GM21423 (cell line): ENCODE results near the gene TM4SF1.

Experiments used
- ATAC-seq: cut with Tn5 transposase; IDR thresholded peaks from one replicate; pipeline ENCODE4 v1.9.1; 2021; ENCODE audit warnings: mild to moderate bottlenecking, moderate library complexity; ENCODE audit not compliant: unreplicated experiment

Gene TM4SF1, protein sequence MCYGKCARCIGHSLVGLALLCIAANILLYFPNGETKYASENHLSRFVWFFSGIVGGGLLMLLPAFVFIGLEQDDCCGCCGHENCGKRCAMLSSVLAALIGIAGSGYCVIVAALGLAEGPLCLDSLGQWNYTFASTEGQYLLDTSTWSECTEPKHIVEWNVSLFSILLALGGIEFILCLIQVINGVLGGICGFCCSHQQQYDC

DNA sequence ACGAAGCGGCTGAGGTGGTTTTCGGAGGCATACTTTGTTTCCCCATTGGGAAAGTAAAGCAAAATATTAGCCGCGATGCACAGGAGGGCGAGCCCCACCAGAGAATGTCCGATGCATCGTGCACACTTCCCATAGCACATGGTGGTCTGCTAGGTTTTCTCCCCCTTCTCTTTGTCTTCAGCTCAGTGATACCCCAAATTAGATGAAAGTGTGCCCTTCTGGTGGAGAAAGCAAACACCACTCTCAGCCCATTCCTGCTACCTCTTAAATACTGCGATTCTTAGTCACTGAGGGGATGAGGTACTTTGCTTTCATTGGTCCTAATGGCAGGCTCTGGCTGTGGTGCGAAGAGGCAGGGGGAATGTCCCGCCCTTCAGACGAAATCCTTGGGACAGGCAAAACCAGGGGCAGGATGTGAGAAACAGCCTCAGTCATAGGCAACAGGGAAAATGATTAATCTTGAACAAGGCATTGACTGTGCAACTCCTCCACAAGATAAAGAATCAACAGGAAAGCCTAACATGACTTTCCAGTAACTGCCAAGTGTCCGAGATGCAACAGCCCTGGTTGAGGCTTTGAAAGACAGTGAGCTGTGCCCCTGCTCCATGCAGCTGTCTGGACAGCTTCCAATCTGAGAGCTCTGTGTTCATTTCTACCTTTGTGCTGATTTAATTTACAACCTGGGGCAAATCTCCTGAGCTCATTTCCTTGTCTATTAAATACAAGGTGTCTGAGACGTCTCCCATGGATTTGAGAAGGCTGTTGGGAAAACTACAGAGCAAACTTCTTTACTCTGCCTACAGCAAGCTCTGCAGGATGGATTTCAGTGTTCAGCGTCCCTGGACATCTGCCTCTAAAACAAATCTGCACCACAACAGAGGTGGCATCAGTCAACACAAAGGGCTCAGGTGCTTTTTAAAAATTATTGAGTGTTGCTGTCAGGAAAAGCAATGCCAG, at the start of gene TM4SF1:
Gene TM4SF1, minus strand, starts transcription at position 242 of the 957 bp plus-strand sequence. Its CDS starts 102 bp downstream, at position 140.
- ATAC-seq, result no peak

GRCh38 chr3:149426325-149426724, 48.9 kb upstream of the TM4SF1 start:
- ATAC-seq, result no peak

DNA sequence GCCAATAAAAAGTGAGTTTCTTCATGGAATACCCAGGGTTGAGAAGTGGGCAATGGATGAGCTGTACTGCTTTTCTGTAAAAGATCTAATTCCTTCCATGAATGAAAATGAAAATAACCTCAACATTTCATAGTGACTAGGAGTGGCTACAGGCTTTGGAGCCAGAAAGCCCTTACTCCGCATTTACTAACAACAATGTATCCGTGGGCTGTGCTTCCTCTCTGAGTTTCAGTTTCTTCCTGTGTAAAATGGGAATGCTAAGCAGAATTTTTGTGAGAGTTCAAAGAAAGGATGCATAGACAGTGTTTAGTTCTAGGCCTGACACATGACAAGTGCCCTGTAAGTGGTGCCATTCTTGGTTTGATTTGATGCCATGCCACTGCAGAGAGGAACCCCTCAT, 47.5 kb upstream of the TM4SF1 start:
- no peak for ATAC-seq

GRCh38 chr3:149421764-149422163, 44.3 kb upstream of the TM4SF1 start:
- ATAC-seq, result no peak

- ATAC-seq, result no peak
These were observed 42.4 kb upstream of the TM4SF1 start for GRCh38 chr3:149419816-149420215.

- no peak for ATAC-seq
These were observed 40.3 kb upstream of the TM4SF1 start for GRCh38 chr3:149417727-149418126.

DNA sequence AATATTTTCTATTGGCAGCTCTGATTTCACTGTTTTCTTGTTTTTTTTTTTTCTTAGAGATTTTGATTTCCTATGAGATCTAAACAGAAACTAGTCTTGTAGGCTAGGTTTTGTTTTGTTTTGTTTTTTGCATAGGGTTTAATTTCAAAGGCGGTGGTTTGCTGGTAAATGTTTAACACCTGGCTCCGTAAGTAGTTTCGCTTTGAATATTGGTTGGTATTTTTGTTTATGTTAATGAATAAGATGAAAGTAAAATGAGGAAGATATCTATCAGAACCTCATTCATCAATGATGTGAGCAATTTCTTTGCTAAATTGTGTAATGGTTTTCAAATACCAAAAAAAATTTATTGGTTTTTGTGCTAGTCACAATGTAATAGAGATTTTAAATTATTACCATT, 39.7 kb upstream of the TM4SF1 start:
- ATAC-seq, result peak; percentile 88

DNA sequence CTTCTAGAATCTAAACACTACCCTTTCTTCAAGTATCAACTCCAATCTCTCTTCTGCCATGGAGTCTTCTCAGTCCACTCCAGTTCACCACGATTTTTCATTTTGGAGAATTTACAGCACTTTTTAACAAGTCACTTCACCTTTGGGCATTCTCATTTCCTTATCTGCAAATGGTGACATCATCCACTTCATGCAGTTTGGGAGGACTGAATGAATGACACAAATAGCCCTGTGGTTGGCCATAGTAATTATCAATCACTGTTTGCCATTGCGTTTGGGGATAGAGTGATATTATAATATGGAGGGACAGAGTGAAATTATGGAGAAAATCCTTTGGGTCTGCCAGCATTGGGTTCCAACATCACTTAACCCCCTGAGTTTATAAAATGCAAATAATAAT, 38.0 kb upstream of the TM4SF1 start:
- no peak for ATAC-seq

GRCh38 chr3:149414557-149415231, 37.2 kb upstream of the TM4SF1 start:
- no peak for ATAC-seq

DNA sequence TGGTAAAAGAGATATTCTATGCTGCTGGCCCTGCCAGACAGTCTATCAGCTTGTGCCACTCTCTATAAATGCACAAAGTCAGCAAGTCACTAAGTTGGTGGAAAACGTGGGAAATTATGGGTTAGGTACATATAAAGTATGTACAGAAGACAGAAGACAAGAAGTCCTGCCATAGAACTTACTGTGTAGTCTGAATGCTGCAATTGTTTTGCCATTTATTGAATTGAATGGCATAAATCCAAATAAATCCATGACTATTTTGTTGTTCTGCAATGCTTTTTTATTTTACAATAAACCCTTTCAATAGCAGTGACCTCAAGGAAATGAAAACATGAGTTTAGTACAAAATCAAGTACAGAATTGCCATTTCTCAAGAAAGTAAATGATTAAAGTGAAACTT, 34.1 kb upstream of the TM4SF1 start:
- ATAC-seq, result no peak

DNA sequence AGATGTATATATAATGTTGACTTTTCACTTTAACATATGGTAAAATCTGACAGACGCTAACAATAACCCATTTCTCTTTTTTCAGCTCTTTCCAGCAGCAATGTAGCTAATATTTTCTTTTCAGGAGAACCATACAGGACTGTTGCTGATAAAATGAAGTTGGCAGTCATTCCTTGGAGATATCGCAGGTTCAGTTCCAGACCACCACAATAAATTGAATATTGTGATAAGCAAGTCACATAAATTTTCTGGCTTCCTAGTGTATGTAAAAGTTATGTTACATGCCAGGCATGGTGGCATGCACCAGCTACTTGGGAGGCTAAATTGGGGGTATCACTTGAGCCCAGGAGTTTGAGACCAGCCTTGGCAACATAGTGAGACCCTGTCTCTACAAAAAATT, 31.9 kb upstream of the TM4SF1 start:
- ATAC-seq, result no peak

DNA sequence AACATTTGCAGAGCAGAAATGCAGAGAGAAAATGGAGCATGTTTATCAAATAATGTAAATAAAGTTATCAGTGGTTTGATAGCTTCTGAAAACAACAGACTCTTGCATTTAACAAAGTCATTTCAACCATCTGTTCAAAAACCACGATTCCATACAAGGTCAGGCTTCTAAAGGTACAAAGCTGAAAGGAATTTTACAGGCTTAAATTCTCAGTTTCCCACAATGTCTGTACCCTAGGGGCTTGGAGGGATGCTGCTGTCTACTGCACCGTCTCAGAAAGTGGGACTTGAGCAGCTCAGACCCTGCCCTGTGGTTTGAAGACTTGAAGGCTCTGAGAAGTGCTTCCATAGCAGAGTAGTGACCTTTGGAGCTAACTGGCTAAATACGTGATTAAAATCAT, 30.4 kb upstream of the TM4SF1 start:
- ATAC-seq, result no peak

DNA sequence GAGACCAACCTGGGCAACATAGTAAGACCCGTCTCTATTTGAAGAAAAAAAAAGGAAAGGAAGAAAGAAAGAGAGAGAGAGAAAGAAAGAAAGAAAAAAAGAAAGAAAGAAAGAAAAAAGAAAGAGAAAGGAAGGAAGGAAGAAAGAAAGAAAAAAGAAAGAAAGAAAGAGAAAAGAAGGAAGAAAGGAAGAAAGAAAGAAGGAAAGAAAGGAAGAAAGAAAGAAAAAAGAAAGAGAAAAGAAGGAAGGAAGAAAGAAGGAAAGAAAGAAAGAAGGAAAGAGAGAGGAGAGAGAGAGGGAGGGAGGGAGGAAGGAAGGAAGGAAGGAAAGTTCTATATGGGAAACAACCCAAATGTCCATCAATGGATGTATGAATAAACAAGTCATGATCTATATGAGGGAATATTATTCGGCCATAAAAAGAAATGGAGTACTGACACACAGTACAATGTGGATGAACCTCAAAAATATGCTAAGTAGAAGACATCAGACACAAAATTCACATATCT, 28.8 kb upstream of the TM4SF1 start:
- no peak for ATAC-seq

DNA sequence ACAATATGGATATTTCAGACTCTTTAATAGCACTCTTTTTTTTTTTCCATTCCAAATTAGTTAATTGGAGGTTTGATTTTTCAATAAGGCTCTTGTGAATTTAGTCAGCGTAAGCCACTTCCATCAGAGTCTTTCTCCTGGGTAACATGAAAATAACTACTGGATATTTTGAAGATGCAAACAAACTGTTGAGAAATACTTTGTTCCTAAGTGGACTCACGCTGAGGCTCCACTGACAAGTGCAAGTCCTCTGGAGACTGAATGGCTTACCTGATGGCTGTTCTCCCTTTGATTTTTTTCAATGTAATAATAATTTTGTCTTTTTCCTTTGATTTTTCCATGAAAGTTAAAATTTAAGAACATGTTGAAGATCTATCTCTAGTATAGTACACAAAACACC, 26.0 kb upstream of the TM4SF1 start:
- ATAC-seq, result no peak

DNA sequence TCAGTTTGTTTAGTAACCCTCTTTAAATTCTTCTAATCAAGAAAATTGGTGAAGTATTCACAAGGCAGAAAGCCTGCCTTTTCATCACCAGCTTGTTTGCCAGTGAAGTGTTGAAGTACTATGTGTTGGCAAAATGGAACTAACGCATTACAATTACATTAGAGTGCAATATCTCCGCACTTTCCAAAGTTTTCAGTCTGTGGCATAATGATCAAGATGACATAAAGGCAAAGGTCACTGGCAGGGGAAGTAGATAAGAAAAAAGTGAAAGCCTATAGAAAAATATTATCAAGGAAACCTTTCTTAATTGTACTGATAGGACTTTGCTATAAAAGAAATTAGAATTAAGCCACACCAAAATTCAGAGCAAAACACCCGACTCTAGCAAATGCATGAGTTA, 25.0 kb upstream of the TM4SF1 start:
- no peak for ATAC-seq

DNA sequence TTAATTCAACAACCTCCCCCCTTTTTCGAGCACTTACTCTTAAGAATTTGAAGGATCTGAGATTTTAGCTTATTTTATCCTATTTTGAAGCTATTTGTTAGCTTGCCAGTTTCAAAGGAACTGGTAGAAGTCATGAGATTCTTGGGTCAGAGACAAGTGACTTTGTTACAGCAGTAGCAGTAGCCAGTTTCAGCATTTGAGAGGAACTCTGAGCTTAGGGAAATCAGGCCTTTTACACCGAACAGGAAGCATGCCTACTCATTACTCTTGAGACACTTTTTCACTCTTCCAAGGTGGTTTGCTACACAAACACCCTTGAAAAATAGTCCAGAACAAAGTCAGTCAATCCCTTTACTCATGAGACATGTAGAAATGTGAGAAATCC, 24.5 kb upstream of the TM4SF1 start:
- no peak for ATAC-seq

DNA sequence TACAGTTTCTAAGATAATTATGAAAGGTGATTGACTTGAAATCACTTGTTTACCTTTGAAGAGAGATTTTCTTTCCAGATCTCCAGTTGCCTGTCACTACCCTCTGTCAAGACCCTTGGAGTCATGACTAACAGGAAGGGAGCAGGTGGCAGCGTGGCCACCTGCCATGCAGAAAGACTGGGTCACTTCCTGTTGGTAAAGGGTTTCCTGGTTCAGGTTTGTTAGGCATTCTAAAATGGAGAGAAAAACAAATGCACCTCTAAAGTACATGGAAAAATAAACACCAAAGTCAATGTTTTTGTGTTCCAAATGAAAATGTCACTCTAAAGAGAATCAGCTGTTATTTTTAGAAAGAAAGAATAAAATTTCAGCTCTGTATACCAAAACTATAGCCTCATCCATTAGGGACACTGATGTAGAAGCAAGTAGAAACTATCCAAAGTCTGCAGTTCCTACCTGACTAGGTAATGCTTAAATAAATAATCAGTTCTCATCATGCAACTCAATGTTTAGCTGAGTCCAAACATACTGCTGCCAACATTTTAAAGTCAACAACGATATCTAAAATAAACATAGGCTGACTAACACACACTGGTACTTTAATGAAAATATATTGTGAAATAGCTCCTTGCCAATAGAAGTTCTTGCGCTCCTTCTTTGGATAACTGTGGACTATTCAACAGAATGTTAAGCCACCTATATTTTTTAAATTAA, 23.9 kb upstream of the TM4SF1 start:
- no peak for ATAC-seq

DNA sequence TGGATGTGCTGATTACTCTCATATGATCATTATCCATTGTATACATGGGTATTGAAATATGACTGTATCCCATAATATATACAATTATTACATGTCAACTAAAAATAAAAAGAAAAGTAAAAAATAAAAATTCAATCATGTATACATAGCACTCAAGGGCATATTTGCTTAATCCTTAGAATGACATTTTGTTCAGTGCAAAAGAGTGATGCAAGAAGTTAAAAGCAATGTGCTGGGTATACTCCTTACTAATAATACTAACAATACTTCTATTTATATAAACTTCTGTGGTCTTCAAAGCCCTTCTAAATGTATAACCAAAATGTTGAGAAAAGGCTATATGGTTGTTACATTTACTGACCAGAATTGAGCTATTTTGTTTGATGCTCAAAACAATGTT, 23.2 kb upstream of the TM4SF1 start:
- ATAC-seq, result no peak

DNA sequence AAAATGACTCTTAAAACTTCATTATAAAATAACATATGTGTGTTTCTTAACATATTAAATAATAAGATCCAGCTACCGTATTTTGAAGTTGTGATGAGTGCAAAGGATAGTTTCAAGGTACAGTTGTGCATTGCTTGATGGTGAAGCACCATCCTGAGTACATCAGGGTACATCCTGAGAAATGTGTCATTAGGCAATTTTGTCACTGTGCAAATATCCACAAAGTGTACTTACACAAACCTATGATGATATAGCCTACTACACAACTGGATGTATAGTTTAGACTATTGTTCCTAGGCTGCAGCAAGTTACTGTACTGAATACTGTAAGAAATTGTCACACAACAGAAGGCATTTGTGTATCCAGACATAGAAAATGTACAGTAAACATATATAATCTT, 20.8 kb upstream of the TM4SF1 start:
- ATAC-seq, result no peak

DNA sequence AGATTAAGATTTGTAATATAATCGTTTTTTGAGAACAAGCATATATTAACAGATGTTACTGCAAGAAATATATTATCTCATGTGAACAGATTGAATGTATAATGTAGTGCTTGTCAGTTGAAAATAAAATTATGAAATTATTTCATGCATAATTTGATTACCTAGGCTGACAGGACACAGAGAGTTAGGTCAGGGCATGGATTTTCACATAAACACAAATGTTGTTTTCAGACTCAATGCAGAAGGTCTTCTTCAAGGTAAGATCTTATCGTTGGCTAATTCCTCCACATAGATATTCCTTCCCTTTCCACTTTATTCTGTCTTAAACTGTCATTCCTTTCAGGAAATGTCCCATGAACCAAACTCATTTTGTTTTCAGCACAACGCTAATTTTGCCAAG, 20.1 kb upstream of the TM4SF1 start:
- no peak for ATAC-seq

DNA sequence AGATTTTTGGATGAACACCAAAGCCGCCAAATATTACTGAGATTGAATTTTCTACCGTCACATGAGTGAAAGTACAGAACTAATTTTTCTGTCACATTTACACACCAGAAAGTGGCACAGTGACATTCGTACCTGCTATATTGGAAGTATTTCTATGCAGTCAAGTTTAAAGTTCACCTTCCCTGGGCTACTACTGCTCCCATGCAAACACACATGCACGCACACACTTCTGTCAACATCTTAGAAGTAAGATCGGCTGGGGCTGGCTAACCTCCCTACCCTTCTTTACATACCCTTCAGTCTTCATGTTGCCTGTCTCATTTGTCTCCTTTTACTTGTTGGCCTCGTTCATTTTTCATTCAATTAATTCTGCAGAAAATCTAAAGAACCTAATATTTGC, 19.0 kb upstream of the TM4SF1 start:
- ATAC-seq, result no peak
